HG03354 (cell line): ENCODE measurements around the gene LGMN.

Experiments
- ATAC-seq: cut with Tn5 transposase; IDR thresholded peaks from one replicate; pipeline ENCODE4 v1.9.1; 2021; ENCODE audit warnings: mild to moderate bottlenecking; ENCODE audit not compliant: unreplicated experiment, poor library complexity, severe bottlenecking

The LGMN gene

GRCh38 chr14:92658160-92658559 is 90.3 kb downstream of the LGMN start:
- ATAC-seq = no peak

GRCh38 chr14:92657457-92658142 is 90.8 kb downstream of the LGMN start:
- ATAC-seq = no peak

GRCh38 chr14:92656306-92657081 is 91.9 kb downstream of the LGMN start:
- no peak for ATAC-seq

- no peak for ATAC-seq
These were observed 92.8 kb downstream of the LGMN start for GRCh38 chr14:92655419-92656201.

GRCh38 chr14:92654239-92654901 is 94.1 kb downstream of the LGMN start:
- no peak for ATAC-seq
